Gastrocnemius medialis (tissue), 4 donors: ENCODE measurements around the gene SEMA3G. TPM values are rescaled to one million over a fixed set of nuclear protein-coding genes. Genes with fewer than 3 reads are reported as not detected.
A peak's percentile ranks its signal among the peaks of the same experiment; 100 is the strongest.

Source experiments
- ATAC-seq, 2 donors: fragments of 150-250 bp; one replicate each; pipeline ENCODE4 v1.9.1; 2016
- DNase-seq, 2 donors: peaks; one replicate each; pipeline ENCODE4 v3.0.0-alpha.2; 2019
- H3K27ac ChIP-seq, 4 donors: fragments of 200-600 bp; sonication (generic); 1 replicate in 1 of 4; 2 replicates in 3 of 4; pipeline ENCODE4 v1.5.1; 2016 to 2018; ENCODE audit warnings: mild to moderate bottlenecking in 2 of 4, moderate library complexity in 1 of 4
- H3K27me3 ChIP-seq, 3 donors: fragments of 200-600 bp; sonication (generic) in 2 of 3; 1 replicate in 1 of 3; 2 replicates in 2 of 3; pipeline versions ENCODE4 v1.5.1 to v1.6.0; 2016 to 2019; ENCODE audit warnings: mild to moderate bottlenecking in 1 of 3, moderate library complexity in 1 of 3
- H3K36me3 ChIP-seq, 2 donors: fragments of 200-600 bp; sonication (generic) in 1 of 2; one replicate each; pipeline ENCODE4 v1.5.1; 2017 to 2018
- H3K4me1 ChIP-seq, 2 donors: fragments of 200-600 bp; sonication (generic) in 1 of 2; one replicate each; pipeline ENCODE4 v1.5.1; 2016 to 2017; ENCODE audit warnings: mild to moderate bottlenecking in 2 of 2
- H3K4me3 ChIP-seq, 4 donors: fragments of 200-600 bp; sonication (generic) in 3 of 4; 1 replicate in 1 of 4; 2 replicates in 3 of 4; pipeline ENCODE4 v1.5.1; 2016 to 2019; ENCODE audit warnings: mild to moderate bottlenecking in 2 of 4
- H3K9me3 ChIP-seq, 3 donors: fragments of 200-600 bp; sonication (generic) in 2 of 3; 1 replicate in 1 of 3; 2 replicates in 2 of 3; pipeline ENCODE4 v1.5.1; 2016 to 2019
- CTCF ChIP-seq, 5 experiments: fragments of 450-650 bp in 3 of 5; fragments of 200-600 bp in 2 of 5; sonication (generic) in 2 of 5; IDR thresholded peaks in 4 of 5; conservative IDR thresholded peaks in 1 of 5; 1 replicate in 4 of 5; 2 replicates in 1 of 5; pipeline ENCODE4 v1.5.1; 2016 to 2019; ENCODE audit warnings: antibody characterized with exemption in 5 of 5, mild to moderate bottlenecking in 3 of 5, moderate library complexity in 3 of 5
- POLR2A ChIP-seq, 2 donors: fragments of 450-650 bp; IDR thresholded peaks; one replicate each; pipeline ENCODE4 v1.6.1; 2017; ENCODE audit warnings: antibody characterized with exemption in 2 of 2, mild to moderate bottlenecking in 2 of 2, moderate library complexity in 2 of 2
- in situ Hi-C, 4 donors: fragments of 200-750 bp; cut with MboI; loops; one replicate each; pipeline versions ENCODE4 v1.15.0 to v1.8.0; 2017; ENCODE audit warnings: low sequenced_read_pairs in 4 of 4
- intact Hi-C: fragments of 100-400 bp; cut with DNase I; formaldehyde crosslinking; loops from one replicate; pipeline ENCODE4 v1.15.1; 2023; ENCODE audit warnings: low total_unique reads
- total RNA-seq, 4 donors: library from RNA; depleted of rRNA; stranded (reverse); fragments of >200 nt; gene quantifications; one replicate each; pipeline versions ENCODE4 v1.1.0 to v1.2.3, GENCODE V29; 2016

Gene SEMA3G
- total RNA-seq, 4 donors from 2014 or later: 3.8 to 20.3 (median 13.1) TPM

GRCh38 chr3:52452570-52453221, 7.8 kb upstream of the SEMA3G start:
- H3K9me3 ChIP-seq: no peaks in the 10 kb centered on the region
- H3K27me3 ChIP-seq: no peaks in the 10 kb centered on the region
- peak; percentile 49 to 52 for ATAC-seq
- peak; percentile 69 to 84 for TF ChIP-seq POLR2A (IDR thresholded peaks at IDR 0.05)
- TF ChIP-seq CTCF (IDR thresholded peaks at IDR 0.05 in 4 of 5, conservative IDR thresholded peaks at IDR 0.05 in 1 of 5): no peak
- in situ Hi-C loops (no loop called here), intact Hi-C loops (loop anchor here (5.0 to 10.0 kb wide), 4 partner anchors 85 to 392 kb away; partner anchors contain the start of genes GLYCTK, TWF2 and UQCC5)
- peaks cover 0 to under 1% of the 10 kb centered on the region in 2 donors for H3K36me3 ChIP-seq
- peaks cover 47 to 56% of the 10 kb centered on the region in 2 donors for H3K4me1 ChIP-seq
- H3K27ac ChIP-seq: peak overlapping the region; percentile 94 to 99 (median 97)
- peak; percentile 69 to 95 for DNase-seq
- peak overlapping the region; percentile 44 to 95 (median 76) for H3K4me3 ChIP-seq

- TF ChIP-seq POLR2A (IDR thresholded peaks at IDR 0.05): no peak
- TF ChIP-seq CTCF (IDR thresholded peaks at IDR 0.05 in 4 of 5, conservative IDR thresholded peaks at IDR 0.05 in 1 of 5): no peak
- intact Hi-C loops: loop anchor here (5.0 to 10.0 kb wide), 4 partner anchors 85 to 393 kb away; partner anchors contain the start of genes GLYCTK, TWF2 and UQCC5
- no peaks in the 10 kb centered on the region for H3K27me3 ChIP-seq
- no peaks in the 10 kb centered on the region for H3K36me3 ChIP-seq
- in situ Hi-C loops: no loop called here
- ATAC-seq (no peak), DNase-seq (no peak)
- peak overlapping the region; percentile 17 to 95 (median 55) for H3K4me3 ChIP-seq
- H3K4me1 ChIP-seq: peaks cover 44 to 56% of the 10 kb centered on the region in 2 donors
- no peaks in the 10 kb centered on the region for H3K9me3 ChIP-seq
- peak overlapping the region; percentile 94 to 99 (median 97) for H3K27ac ChIP-seq
These were observed 7.2 kb upstream of the SEMA3G start for GRCh38 chr3:52452126-52452525.

GRCh38 chr3:52451237-52452083, 6.6 kb upstream of the SEMA3G start:
- ATAC-seq (no peak), DNase-seq (no peak)
- H3K36me3 ChIP-seq: no peaks in the 10 kb centered on the region
- peaks cover 41 to 59% of the 10 kb centered on the region in 2 donors for H3K4me1 ChIP-seq
- intact Hi-C loops: loop anchor here (5.0 to 10.0 kb wide), 4 partner anchors 86 to 393 kb away; partner anchors contain the start of genes GLYCTK, TWF2 and UQCC5
- TF ChIP-seq POLR2A (IDR thresholded peaks at IDR 0.05) (no peak), CTCF (IDR thresholded peaks at IDR 0.05 in 4 of 5, conservative IDR thresholded peaks at IDR 0.05 in 1 of 5) (peak in 4 of 5 experiments; percentile 24 to 46 (median 32))
- peak overlapping the region; percentile 94 to 99 (median 97) for H3K27ac ChIP-seq
- H3K27me3 ChIP-seq: no peaks in the 10 kb centered on the region
- H3K9me3 ChIP-seq: no peaks in the 10 kb centered on the region
- in situ Hi-C loops: no loop called here
- peak overlapping the region in 3 of 4 donors; percentile 17 to 95 (median 91) for H3K4me3 ChIP-seq

- DNase-seq (no peak), ATAC-seq (peak in 1 of 2 donors; percentile 3)
- peak overlapping the region; percentile 94 to 99 (median 97) for H3K27ac ChIP-seq
- in situ Hi-C loops (no loop called here), intact Hi-C loops (loop anchor here (5.0 to 10.0 kb wide), 4 partner anchors 87 to 394 kb away; partner anchors contain the start of genes GLYCTK, TWF2 and UQCC5)
- peak overlapping the region in 2 of 4 donors; percentile 91 to 95 for H3K4me3 ChIP-seq
- no peaks in the 10 kb centered on the region for H3K9me3 ChIP-seq
- TF ChIP-seq CTCF (IDR thresholded peaks at IDR 0.05 in 4 of 5, conservative IDR thresholded peaks at IDR 0.05 in 1 of 5) (no peak), POLR2A (IDR thresholded peaks at IDR 0.05) (no peak)
- H3K27me3 ChIP-seq: no peaks in the 10 kb centered on the region
- H3K36me3 ChIP-seq: no peaks in the 10 kb centered on the region
- peaks cover 37 to 55% of the 10 kb centered on the region in 2 donors for H3K4me1 ChIP-seq
These were observed 5.8 kb upstream of the SEMA3G start for GRCh38 chr3:52450489-52451236.
